Measurements from ENCODE around the gene SLC22A5. TPM values are rescaled to one million over a fixed set of nuclear protein-coding genes. Genes with fewer than 3 reads are reported as not detected.

The SLC22A5 gene
- polyA plus RNA-seq, 1 donor (not counting 4 experiments of a cell fraction or from before 2014, with no cell fraction given) = 14.8 TPM

GRCh38 chr5:132435447-132435846, 65.9 kb downstream of the SLC22A5 start:
- H3K4me3 ChIP-seq (ENCODE audit: control insufficient read depth in 2 of 3, extremely low read depth in 1 of 3, insufficient read depth in 2 of 3, low read depth in 1 of 3, low read length in 3 of 3) = no peak overlapping the region
- no peaks in the 10 kb centered on the region for H4K20me1 ChIP-seq (ENCODE audit: control insufficient read depth, extremely low read depth, insufficient read depth, low read length)
- H3K4me2 ChIP-seq (ENCODE audit: control insufficient read depth, extremely low read depth, insufficient read depth, low read depth, low read length) = no peak overlapping the region
- H3K9me3 ChIP-seq (ENCODE audit: control insufficient read depth, low read depth, low read length) = no peaks in the 10 kb centered on the region
- H2AFZ ChIP-seq (ENCODE audit: control insufficient read depth, low read length) = no peak overlapping the region
- dilution Hi-C loops (cut with MboI; ENCODE audit: extremely low pct_ligation_motif_present, low sequenced_read_pairs) = no loop called here
- no peaks in the 10 kb centered on the region for H3K27me3 ChIP-seq (ENCODE audit: control insufficient read depth, extremely low read depth, insufficient read depth, low read length)
- H3K4me1 ChIP-seq (ENCODE audit: control insufficient read depth, extremely low read depth, insufficient read depth, low read length) = peaks cover 20% of the 10 kb centered on the region
- H3K36me3 ChIP-seq (ENCODE audit: control insufficient read depth in 2 of 2, extremely low read depth in 1 of 2, insufficient read depth in 2 of 2, low read length in 2 of 2) = no peaks in the 10 kb centered on the region
- TF ChIP-seq EZH2 (IDR thresholded peaks at IDR 0.05; ENCODE audit: low read length) = no peak
- no peak for TF ChIP-seq CTCF (optimal IDR thresholded peaks at IDR 0.05 in 1 of 3, IDR thresholded peaks at IDR 0.05 in 1 of 3, conservative IDR thresholded peaks at IDR 0.05 in 1 of 3; ENCODE audit: extremely low read depth in 1 of 3, insufficient read depth in 2 of 3, low read length in 3 of 3)
- no peak for DNase-seq (ENCODE audit: low read depth, low spot score)
- FAIRE-seq = no peak
- no peaks in the 10 kb centered on the region for H3K9me1 ChIP-seq (ENCODE audit: control insufficient read depth, extremely low read depth, insufficient read depth, low read length)
- no peak overlapping the region for H3K9ac ChIP-seq (ENCODE audit: control insufficient read depth, extremely low read depth, insufficient read depth, low read length)
- no peak overlapping the region for H3K27ac ChIP-seq (ENCODE audit: control insufficient read depth, insufficient read depth, low read length)
- no peaks in the 10 kb centered on the region for H3K79me2 ChIP-seq (ENCODE audit: control insufficient read depth, insufficient read depth, low read length)

DNA sequence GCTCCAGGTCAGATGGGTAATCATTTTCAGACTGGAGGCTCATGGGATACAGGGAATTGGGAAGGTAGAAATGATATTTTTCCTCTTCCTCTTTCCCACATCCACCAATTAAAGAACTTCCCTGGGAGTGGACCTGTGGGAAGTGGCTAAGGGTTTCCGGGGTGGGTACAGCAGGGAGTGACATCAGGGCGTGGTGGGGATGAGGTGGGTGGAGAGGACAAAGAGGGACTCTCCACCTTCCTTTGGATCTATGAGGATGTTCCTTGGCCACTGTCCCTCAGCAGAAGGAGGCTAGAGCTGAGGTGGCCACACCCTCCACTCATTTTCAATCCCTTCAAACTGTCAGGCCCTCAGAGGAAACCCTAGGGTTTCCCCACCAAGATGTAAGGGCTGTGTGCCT, 66.4 kb downstream of the SLC22A5 start:
- H4K20me1 ChIP-seq (ENCODE audit: control insufficient read depth, extremely low read depth, insufficient read depth, low read length) = no peaks in the 10 kb centered on the region
- H3K9ac ChIP-seq (ENCODE audit: control insufficient read depth, extremely low read depth, insufficient read depth, low read length) = no peak overlapping the region
- H3K9me3 ChIP-seq (ENCODE audit: control insufficient read depth, low read depth, low read length) = no peaks in the 10 kb centered on the region
- no peak overlapping the region for H3K4me2 ChIP-seq (ENCODE audit: control insufficient read depth, extremely low read depth, insufficient read depth, low read depth, low read length)
- no peak overlapping the region for H2AFZ ChIP-seq (ENCODE audit: control insufficient read depth, low read length)
- H3K27me3 ChIP-seq (ENCODE audit: control insufficient read depth, extremely low read depth, insufficient read depth, low read length) = no peaks in the 10 kb centered on the region
- no peaks in the 10 kb centered on the region for H3K9me1 ChIP-seq (ENCODE audit: control insufficient read depth, extremely low read depth, insufficient read depth, low read length)
- dilution Hi-C loops (cut with MboI; ENCODE audit: extremely low pct_ligation_motif_present, low sequenced_read_pairs) = no loop called here
- H3K36me3 ChIP-seq (ENCODE audit: control insufficient read depth in 2 of 2, extremely low read depth in 1 of 2, insufficient read depth in 2 of 2, low read length in 2 of 2) = no peaks in the 10 kb centered on the region
- no peak for TF ChIP-seq CTCF (optimal IDR thresholded peaks at IDR 0.05 in 1 of 3, IDR thresholded peaks at IDR 0.05 in 1 of 3, conservative IDR thresholded peaks at IDR 0.05 in 1 of 3; ENCODE audit: extremely low read depth in 1 of 3, insufficient read depth in 2 of 3, low read length in 3 of 3)
- no peak overlapping the region for H3K27ac ChIP-seq (ENCODE audit: control insufficient read depth, insufficient read depth, low read length)
- peaks cover 20% of the 10 kb centered on the region for H3K4me1 ChIP-seq (ENCODE audit: control insufficient read depth, extremely low read depth, insufficient read depth, low read length)
- FAIRE-seq (no peak), DNase-seq (ENCODE audit: low read depth, low spot score) (no peak)
- no peaks in the 10 kb centered on the region for H3K79me2 ChIP-seq (ENCODE audit: control insufficient read depth, insufficient read depth, low read length)
- no peak overlapping the region for H3K4me3 ChIP-seq (ENCODE audit: control insufficient read depth in 2 of 3, extremely low read depth in 1 of 3, insufficient read depth in 2 of 3, low read depth in 1 of 3, low read length in 3 of 3)

Measured in keratinocyte (primary cell).